SW480 (cell line): ENCODE measurements around the gene EED.
"Not testable (repeated sequence)": the region's sequence is repeated elsewhere in the genome, so short reads cannot be mapped to it uniquely, and the experiment has no call there.

Experiments
- DNase-seq: peaks from one replicate; pipeline ENCODE4 v3.0.0-alpha.2; 2016; ENCODE audit warnings: low spot score

EED gene

DNA sequence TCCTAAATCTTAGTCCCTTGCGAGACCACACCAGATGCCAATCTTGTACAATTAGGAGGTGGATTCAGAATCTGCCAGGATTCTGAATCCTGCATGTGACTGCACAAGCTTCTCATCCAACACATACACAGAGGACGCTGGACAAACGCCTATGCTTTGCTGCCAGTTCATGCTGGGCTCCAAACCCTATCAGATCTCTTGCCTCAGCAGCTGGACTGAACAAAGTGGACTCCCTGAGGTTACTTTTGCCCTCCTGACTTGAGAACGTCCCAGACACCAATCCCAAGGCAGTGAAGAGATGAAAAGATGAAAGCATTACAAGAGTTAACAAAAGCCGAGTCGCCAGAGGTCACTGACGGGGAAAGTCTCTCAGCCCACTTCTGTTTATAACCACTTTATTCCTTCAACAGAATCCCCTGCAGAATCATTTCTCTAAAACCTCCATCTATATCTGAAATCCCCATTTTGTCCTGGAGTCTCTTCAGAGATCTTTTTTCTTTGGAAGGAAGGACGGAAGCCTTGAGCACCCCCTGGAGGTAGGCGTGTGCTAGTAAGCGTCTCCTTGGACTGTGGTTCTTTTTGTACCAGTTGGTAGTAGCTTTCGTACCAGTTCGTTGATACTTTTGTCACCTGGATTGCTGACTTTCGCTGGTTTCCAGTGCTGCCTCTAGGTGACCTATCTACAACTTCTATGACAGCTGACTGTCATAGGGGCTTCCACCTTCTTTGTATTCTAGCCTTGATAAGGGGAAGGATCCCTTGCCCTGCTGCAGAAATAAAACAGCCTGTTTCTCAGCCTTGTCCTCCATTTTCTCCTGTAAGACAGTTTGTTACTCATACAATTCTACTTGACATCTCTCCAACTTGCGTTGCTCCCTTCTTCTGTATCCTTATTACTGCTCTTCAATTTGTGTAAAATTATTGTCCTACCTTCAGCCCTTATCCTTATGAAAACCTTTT lies 26.1 kb upstream of the EED start:
- DNase-seq = peak; percentile 73

- no peak for DNase-seq
Observed at GRCh38 chr11:86219311-86220193, 25.0 kb upstream of the EED start.

- no peak for DNase-seq
Observed at GRCh38 chr11:86220653-86221052, 23.9 kb upstream of the EED start.

GRCh38 chr11:86222081-86222480 lies 22.5 kb upstream of the EED start:
- DNase-seq = no peak

DNA sequence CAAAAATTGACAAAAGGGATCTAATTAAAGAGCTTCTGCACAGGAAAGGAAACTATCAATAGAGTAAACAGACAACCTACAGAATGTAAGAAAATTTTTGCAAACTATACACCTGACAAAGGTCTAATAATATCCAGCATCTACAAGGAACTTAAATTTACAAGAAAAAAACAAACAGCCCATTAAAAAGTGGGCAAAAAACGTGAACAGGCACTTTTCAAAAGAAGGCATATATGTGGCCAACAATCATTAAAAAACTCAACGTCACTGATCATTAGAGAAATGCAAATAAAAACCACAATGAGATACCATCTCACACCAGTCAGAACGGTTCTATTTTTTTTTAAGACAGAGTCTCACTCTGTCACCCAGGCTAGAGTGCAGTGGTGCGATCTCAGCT lies 20.0 kb upstream of the EED start:
- DNase-seq = not testable (repeated sequence)

GRCh38 chr11:86225344-86225743 lies 19.2 kb upstream of the EED start:
- not testable (repeated sequence) for DNase-seq

DNA sequence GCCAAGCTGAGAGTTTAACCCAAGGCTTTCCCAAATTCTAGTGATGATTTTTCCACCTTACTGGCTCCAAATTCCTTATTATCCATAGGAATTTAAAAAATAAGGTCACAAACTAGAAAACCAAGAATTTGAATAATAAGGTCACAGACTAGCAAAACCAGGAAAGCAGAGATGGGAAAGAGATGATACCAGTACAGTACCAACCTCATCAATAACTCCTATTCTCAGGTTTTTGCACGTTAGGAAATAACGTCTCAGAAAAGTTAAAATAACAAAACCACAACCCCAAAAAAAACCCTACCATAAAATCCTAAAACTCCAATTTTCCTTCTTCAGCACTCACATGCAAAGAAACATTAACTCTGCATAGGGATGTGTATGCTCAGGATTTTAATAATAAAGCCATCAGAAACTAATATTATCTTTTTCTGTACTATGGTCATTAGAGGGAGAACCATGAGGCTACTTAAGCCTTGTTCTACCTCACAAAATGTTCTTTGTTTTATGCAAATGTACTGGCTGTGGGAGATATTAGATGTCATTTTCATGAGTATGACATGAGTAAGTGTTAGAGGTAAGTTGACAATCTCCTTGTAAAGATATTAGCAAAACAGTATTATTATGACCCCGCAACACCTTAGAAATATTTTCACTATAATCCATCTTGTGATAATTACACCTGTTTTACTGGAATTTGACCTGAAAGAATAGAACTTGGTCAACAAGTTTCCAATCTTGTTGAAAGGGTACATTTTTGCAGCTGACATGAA lies 16.1 kb upstream of the EED start:
- no peak for DNase-seq

DNA sequence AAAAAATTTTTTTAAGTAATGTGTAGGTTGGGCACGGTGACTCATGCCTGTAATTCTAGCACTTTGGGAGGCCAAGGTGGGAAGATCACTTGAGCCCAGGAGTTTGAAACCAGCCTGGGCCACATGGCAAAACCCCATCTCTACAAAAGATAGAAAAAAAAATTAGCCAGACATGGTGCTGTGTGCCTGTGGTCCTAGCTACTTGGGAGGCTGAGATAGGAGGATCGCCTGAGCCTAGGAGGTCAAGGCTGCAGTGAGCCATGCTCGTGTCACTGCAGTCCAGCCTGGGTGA lies 15.6 kb upstream of the EED start:
- not testable (repeated sequence) for DNase-seq

DNA sequence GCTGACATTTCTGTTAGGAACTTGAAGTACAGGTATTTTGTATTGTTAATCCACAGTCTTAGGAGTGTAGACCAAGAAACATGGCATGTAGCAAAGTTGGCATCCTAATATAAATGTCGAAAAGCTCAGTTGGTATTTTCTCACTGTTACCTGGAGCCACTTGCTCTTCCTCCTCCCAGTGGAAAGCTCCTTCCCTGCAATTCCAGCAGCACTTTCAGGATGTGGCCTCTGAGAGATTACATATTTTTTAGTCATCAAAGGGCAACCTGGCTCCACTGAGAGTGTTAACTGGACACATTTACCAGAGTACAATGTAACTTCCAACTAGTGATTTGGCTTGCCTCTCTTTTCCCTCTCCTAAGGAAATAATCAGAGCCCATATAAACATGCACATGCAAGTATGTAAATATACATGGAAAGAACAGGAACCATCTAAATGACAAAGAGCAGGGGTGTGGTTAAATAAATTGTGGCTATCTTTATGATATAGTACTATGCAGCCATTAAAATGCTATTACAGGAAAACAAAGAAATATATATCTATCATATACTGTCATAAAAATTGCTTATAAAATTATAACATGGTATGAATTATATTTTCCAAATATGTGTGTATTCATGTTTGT lies 14.3 kb upstream of the EED start:
- DNase-seq = peak; percentile 11

- DNase-seq = no peak
Observed at GRCh38 chr11:86230921-86231434, 13.6 kb upstream of the EED start.

GRCh38 chr11:86232556-86232955 lies 12.0 kb upstream of the EED start:
- DNase-seq = no peak

DNA sequence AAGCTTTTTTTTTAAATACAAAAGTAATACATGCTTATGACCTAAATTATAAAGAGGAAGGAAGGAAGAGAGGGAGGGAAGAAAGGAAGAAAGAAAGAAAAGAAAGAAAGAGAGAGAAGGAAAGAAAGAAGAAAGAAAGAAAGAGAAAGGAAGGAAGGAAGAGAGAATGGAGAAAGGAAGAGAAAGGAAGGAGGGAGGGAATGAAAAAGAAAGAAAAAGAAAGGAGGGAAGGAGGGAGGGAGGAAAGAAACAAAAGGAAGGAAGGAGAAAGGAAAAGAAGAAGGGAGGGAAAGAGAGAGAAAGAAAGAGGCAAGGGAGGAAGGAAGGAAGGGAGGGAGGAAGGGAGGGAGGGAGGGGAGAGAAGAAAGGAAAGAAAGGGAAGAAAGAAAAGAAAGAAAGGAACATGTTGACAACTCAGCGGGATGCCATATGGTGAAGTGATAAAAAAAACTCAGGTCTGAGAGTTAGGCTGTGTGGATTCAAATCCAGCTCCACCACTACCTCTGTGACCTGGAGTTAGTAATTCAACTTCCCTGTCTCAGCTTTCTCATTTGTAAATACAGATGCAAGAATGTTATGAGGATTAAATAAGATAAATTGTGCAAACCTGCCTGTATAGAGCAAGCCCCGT lies 9.6 kb upstream of the EED start:
- DNase-seq = no peak

GRCh38 chr11:86237267-86237804 lies 7.2 kb upstream of the EED start:
- DNase-seq = no peak

DNA sequence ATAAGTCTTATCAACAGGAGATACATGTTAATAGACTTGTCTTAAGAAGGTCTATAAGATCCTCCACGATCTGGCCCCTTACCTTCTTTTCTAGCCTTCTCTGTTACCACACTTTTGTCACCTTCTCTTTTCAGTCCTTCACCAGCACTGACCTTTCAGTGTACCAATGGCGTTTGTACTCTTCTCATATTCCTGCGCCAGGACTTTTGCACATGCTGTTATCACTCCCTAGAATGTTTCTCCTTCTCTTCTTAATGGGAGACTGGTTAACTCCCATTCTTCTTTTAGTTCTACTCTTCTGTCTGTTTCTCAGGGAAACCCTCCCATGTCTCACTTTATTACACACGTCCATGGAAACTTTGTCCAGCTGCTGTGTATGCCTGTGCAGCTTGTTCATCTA lies 4.4 kb upstream of the EED start:
- DNase-seq = no peak

GRCh38 chr11:86241956-86242535 lies 2.5 kb upstream of the EED start:
- DNase-seq = no peak

DNA sequence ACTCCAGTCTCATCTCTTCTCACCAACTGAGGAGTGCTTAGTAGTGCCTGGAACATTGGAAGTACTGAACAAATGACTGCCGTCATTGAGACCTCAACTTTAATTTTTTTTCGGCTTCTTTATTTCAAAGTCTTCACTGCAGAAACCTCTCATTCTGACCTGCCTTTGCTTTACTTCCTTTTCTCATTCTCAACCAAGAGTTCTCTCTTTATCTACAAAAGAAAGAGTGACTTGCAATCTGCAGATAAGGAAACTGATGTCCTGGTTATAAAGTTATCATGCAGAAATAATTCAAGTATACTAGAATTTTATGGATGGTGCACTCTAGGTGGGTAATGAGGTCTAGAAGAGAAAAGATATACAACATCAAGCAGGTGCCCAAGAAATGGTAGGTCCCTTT lies 1.2 kb upstream of the EED start:
- DNase-seq = no peak

GRCh38 chr11:86244063-86244521 lies 461 bp upstream of the EED start:
- peak; percentile 91 for DNase-seq

DNA sequence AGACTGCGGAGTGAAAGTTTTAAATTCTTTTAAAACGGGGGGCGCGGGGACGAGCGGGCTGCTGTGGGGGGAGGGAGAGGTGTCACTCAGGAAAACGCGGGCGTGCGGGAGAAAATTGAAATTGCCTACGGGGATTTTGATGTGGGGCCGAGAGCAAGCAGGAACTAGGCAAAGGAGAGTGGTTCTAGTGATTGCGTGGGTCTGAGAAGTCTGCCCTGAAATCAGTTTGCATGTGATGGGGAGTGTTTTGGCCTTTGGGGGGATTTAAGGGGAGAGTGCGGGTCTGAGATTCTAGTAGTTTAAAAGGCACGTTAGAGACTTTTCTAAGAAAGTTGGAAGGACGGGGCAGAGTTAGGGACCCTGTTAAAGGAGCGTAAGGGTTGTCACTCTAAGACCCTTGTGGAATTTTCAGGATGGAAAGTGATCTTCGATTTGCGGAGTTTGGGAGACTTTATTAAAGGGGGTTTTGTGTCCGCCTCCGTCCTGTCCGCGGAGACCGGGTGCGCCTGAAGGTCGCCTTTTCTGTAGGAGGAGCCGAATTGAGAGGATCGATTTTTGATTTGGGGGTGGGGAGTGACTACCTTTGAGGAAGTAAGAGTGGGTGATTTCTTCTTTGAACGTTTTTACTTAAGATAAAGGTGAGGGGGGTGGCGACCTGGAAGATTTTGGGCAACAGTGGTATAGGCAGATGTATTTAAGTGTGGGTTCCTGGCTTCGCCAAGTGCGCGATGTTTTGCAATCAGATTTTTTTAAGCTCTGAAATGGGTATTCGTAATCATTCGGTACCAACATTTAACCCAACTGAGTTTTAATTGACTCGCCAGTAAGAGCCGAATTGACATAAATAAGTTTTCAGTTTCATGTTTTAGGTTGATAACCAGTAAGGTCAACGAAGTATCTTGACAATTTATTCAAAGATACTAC lies 1.1 kb downstream of the EED start:
- peak; percentile 13 for DNase-seq

- no peak for DNase-seq
Observed at GRCh38 chr11:86246293-86246675, 1.7 kb downstream of the EED start.
